Hypothalamus (tissue), 51 donors: Measurements from ENCODE around the gene KRTAP5-2.
A peak's percentile ranks its signal among the peaks of the same experiment; 100 is the strongest.

Experiments
- DNase-seq, 51 donors: peaks; one replicate each; lab custom pipeline; 2025; lab: John Stamatoyannopoulos, UW

The KRTAP5-2 gene

DNA sequence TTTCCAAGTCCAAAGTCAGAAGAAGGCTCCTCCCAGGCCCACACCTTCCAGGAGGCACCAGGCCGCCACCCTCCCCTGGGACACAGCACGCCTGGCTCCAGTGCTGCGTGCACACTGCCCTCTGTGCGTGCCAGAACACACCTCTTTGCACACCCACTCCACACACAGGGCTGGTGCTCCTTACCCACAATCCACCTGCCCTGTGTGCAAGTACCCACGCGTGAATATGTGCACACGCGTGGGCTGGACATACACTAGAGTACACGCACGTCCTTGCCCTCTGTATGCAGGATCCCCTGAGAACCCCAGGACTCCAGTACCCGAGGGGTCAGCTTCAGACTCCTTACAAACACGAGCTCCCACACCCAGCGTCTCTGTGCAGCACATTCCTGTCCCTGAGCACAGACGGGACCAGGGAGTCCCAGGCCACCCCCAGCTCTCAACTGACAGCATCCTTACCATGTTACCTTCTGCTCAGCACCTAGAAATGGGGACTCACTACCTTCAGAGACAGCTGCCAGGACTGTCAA lies 28.8 kb downstream of the KRTAP5-2 start:
- peak in 1 of 51 donors; percentile 36 for DNase-seq

DNA sequence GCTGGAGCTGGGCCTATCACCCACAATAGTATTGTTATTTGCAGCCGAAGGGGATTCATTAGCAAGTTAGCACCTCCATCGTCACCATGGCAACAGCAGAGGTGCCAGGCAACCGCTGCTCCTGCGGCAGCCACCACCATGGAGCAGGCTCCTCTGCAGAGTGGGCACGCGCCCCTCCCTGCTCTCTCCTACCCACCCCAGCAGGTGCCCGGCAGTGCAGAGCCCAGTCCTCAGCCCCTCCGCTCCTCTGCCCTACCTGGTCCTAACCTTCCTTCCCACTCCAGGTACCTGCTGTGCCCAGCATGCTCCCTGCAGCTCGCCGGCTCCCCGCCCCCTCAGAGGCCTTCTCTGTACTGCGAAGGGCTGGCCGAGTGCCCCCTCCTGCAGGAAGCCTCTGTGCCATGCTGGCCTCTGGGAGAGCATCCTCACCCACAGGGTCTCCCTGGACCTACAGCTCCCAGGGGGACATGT lies 29.6 kb downstream of the KRTAP5-2 start:
- DNase-seq = peak in 18 of 51 donors; percentile 22 to 73 (median 42)

DNA sequence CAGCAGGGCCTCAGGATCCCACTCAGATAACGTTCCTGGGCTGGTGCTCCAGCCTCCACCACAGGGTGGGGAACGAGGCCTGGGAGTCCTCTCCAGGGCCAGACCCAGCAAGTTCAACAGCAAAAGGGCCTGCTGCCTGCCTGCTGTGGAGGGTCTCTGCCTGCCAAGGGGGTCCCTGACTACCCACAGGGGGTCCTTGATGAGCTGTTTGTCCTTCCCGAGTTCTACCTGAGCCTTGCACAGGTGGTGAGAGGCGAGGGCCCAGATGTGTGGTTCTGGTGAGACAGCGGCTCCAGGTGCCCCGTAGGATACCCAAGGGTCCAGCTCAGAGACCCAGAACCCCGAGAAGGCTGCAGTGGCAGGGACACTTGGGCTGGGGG lies 30.4 kb downstream of the KRTAP5-2 start:
- DNase-seq = no peak

DNA sequence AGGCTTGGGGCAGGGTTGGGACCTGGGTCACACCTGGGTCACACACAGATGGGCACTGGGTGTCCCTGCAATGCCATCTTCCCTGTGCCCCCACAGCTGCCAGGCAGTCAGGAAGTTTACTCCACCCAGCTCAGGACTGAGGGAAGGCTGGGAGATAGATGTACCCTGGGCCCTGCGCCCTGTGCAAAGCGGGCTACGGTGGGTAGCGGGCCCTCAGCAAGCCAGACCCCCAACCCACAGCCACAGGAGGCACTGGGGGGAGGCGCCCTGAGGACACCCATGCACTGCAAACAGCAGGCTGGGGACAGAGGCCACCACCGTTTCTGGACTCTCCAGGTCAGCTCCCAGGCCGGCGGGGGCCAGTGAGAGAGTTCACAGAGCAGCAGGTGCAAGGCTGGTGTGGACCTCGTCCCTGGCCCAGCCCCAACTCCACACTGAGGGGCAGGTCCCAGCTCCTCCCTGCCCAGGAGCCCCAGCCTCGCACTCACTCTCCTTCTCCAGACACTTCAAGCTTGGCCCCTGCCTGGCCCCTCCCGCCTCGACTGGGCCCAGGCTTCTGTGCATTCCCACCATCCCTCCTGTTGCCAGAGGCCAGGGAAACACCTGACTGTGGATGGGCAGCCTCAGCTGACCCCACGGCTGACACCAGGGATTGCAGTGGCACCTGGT lies 30.9 kb downstream of the KRTAP5-2 start:
- no peak for DNase-seq

DNA sequence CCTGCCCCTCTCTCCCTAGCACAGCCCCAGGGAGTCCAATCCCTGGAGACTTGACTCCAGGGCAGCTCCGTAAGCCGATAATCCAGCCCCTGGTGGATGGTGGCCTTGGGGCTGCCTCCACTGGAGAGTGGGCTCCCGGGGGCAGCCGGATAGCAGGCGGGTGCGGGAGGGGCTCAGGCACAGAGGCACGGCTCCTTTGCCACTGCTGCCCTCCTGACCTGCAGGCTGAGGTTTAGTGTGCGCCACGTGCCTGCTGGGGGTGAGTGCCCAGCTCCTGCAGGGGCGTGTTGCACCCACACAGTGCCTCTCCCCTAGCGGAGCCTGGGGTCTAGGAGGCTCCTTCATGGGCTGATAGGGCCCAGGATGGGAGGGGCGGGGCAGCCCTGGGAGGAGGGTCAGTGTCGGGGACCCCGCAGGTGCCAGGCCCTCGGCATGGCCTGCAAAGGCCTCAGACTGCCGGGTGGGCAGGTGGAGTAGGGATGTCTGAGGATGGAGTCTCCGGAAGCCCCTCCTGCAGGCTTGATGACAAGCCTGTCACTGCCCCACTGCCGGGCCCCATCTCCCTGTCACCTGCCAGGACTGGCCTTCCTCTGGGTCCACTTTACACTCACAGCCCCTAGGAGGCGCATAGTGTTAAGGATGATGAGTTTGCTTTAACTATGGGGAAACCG lies 31.6 kb downstream of the KRTAP5-2 start:
- no peak for DNase-seq

DNA sequence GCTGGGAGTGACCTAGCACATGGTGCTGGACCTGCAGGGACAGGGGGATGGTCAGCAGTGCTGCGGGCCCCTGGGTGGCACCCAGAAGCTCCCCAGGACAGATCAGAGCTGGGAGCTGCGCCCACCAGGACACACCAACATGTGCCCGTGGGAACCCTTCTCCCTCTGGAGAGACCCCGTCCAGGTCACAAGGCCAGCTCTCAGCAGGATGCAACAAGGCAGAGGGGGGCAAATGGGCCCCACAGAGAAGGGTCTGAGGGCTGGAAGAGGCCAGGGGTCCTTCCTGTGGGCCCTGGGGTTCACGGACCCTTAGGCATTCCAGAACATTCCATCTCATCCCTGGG lies 32.2 kb downstream of the KRTAP5-2 start:
- DNase-seq = no peak

DNA sequence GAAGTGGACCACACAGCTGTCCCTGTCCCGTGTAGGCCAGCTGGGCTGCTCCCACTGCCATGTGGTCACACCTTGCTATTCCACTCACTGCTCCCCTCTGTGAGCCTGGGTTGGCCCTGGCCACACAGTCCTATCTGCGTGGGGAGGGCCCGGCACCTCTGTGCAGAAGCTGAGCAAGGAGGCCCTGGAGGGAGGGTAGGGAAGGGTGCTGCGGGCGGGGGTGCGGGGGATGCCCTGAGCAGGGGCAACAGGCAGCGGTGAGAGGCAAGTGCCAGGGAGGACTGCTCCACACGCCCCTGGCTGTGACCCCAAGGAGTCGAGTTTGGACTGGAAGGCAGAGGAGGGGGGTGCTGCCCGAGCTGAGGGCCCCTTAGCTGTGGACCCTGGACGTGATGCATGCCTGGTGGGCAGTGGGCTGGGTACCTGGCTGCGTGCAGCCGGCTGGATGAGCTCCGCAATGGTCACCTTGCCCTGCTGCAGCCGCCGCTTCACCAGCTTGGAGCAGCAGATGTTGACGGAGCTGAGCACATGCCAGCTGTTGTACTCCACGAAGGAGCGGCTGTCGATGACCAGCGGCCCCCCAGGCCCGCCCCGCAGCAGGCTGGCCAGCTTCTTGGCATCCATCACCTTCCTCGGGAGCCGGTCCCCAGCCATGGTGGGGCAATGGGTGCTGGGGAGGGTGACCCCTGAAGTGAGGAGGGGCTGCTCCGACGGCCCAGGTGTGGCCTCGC lies 32.8 kb downstream of the KRTAP5-2 start:
- DNase-seq = no peak

DNA sequence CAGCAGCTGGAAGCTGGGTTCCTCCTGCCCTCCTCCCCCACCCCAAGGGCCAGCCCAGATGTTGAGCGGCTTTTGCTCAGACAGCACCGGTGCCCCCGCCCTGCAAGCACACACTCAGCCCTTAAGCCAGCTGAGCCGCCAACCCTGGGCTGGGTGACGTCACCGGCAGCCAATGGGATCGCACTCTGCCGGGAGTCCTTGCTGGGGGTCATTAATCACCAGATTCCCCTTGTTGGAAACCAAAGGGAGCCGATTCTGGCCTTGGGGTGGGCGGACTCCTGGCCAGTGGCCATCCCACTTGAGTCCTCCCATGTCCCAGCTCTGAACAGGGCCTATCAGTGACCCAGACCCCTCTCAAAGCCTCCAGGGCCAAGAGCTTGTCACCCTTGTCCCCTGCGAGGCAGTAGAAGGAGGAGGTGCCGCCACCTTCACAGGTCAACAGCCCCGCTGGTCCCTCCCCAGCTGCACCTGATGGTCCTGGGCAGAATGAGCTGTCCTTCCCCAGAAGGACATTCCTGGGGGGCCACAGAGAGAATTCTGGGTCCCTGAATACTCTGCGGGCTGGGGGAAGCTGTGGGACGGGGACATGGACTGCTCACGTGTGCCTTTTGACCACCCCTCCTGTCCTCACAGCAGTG lies 33.4 kb downstream of the KRTAP5-2 start:
- DNase-seq = peak in 34 of 51 donors; percentile 19 to 87 (median 62)

DNA sequence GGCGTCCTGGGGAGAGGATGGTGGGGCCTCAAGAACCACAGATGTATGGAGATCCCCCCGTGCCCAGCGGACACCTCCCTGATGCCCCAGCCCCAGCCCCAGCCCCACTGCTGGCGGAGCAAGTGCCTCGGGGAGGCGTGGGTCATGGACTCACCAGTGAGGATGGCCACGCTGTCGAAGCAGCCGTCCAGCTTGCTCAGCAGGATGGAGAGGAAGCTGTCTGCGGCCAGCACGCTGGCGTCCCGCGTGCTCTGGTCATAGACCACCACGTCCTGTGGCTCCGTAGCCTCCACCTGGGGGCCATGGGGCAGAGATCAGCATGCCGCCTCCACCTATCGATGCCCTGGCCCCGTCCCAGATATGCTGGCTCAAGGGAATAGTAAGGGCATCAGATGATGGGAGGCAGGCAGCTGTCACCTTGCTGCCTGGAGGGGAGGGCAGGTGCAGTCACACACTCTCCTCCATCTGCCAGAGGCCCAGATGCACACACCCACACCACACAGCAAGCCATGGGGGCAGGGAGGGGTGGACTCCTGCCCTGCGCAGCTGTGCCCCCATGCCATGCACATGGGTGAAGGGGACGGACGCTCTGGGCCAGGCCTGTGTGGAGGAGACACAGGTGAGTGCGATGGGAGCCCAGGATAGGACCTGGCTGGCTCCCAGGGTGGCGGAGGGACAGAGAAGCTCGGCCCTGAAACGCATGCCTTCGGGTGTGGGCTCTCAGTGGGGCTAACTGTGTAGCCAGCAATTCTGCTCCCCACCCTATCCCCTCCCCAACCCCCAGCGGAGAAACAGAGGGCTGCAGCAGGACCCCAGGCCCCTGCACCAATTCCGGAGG lies 34.2 kb downstream of the KRTAP5-2 start:
- no peak for DNase-seq

DNA sequence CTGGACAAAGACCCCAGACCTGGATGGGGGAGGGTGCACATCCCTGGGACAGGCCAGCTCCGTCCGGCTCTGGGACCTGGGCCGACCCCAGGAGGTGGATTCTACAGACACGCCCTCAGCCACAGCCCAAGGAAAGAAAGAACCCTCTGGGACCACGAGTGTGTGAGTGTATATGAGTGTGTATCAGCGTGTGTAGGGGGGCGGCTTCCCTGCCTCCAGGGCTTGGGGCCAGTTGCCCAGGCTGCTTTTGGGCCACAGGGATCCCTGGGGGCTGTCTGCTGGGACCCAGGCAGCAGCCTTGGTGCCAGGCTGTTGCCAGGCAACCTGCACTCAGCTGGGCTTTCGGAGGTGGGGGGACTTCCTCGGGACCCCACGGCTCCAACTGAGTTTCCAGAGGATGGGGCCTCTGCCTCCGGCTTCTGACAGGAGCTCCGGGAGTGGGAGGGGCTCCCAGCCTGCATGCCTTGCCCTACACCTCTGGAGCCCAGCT lies 34.9 kb downstream of the KRTAP5-2 start:
- DNase-seq = no peak

DNA sequence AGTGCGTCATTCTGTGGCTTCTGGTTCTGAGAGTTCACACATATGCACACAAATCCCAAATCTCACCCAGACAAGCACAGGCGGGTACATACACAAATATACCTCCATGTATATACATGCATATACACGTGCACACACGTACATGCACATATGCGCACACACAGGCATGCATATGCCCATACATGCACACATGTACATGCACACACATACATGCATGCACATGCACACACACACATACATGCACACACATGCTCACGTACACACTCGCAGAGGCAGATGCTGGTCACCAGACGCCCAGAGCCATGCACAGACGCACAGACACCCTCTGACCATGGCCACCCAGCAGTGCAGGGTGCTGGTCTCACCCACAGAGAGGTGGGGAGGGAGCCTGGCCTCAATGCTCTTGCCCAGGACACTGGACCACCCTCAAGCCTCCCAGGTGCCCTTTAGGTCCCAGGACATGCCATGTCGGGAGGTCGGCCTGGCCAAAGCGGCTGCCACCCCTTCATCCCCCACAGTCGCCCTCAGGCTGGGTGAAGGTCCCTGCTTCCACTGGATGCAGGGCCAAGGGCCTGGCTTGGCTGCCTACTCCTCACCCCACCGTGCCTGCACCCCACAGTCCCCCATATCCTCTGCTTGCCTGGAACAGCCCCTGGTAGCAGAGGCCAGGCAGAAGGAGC lies 35.5 kb downstream of the KRTAP5-2 start:
- DNase-seq = no peak

DNA sequence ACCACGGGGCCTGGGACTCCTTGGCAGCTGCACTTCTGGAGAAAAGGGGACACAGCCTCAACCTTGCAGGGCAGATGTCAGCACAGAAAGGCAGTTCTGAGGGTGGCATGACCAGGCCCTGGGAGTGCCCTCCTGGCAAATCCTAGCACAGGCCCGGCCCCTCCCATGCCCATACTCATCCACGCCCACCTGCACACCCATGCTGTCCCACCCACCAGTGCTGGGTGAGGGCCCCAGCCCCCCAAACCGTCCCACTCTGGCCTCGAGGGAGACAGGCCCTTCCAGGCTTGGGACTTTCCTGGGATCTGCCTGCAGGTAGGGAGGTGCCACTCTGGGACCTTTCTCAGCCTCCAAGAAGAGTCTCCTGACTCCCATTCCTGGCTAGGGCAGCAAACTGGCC lies 36.1 kb downstream of the KRTAP5-2 start:
- DNase-seq = no peak

DNA sequence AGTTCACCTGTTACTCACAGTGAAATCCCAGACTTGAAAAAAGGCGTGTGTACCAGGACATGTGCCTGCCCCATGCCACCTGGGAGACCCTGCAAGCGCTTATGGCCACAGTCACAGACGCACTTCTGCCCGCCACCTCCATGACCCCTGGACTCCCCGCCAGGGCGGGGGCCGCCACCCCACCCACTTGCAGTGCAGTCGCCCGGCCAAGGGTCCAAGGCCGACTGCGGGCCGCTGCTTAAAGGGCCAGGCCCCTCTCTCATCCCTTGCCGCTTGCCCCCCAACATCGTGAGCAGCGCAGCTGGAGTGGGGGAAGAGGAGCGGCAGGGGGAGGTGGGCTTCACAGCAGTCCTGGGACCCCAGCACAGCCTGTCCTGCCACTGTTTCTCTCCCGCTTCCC lies 36.8 kb downstream of the KRTAP5-2 start:
- no peak for DNase-seq

DNA sequence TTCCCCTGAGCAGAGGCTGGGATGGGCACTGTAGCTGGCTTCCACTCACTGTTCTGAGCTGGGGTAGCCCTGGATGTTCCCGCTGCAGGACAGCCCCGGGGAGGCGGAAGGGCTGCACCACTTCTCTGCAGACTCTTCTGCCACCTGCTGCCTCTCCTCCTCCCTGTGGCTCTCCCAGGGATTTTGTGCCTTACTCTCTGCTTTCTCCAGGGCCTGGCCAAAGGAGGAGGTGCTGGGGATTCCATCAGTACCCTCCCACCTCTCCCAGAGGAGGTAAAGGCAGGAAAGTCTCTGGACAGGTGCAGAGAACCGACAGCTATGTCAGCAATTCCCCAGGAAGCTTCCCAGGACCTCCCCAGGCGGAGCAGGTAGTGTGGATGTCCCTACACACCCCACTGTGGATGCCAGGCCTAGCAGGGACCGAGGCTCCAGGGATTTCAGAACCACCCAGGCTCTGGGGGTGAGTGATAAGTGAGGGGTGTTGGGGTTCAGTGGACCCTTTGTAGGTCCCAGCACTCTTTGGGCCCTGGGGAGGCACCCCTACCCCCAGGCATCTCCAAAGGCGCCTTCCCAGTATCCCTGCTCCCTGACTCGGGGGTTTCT lies 37.3 kb downstream of the KRTAP5-2 start:
- no peak for DNase-seq

DNA sequence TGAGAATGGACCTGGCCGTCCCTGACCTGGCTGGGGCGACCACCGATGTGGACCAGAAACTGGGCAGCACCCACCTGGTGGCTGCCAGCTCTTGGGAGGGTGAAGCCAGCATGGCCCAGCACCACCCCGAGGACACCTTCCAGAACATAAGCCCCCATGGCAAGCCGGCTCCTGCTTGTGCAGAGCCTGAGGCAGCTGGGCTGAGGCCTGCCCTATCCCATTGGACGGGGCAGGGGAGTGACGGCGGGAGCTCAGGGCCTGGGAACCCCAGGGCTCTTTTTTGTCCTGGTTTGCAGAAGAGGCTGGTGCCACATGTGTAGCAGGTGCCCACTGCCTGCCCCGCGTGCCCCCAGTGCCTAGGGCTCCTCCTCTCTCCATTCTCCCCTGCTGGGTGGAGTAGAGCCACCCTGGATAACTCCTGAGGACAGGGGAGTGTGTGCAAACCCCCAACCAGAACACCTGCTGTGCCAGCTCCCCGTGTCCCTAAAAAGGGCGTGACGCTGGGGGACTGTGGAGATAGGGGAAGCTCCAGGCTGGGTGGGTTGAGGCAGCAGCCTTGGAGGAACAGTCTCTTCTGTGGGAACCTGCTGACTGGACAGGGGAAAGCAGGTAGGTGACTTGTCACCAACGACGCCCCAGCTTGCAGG lies 38.0 kb downstream of the KRTAP5-2 start:
- no peak for DNase-seq

DNA sequence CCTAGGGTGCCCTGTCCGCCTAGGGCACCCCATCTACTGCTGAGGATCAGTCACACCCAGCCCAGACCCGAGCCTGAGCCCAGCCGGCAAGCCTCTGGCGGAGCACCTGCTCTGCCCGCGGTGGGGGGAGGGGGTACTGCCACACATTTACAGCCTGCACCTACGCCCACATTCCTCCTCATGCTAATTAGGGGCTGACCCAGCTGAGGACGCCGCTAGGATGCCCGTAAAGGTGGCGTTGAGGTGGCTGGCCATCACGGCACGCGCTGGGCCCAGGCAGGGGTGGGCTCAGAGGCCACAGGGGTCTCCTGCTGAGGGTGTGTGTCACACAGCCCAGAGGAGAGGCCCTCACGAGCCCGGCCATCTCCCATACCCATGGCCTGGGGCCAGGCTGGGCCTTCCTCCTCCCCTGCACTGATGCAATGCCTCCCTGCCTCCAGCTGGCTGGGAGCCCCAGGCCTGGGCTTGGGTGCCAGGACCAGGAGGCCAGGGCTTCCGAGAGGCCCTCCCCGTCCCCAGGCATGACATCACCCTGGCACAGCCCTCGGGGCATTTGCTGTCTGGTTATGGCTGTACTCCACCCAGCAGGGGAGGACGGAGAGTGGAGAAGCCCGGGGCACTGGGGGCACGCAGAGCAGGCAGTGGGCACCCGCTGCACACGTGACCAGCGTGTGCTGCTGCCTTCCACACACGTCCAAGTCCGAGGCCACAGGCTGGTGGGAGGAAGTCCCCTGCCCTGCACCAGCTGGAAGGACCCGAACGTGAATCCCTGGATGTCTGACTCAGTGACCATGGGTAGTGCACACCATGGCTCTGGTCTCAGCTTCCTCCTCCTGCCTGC lies 38.8 kb downstream of the KRTAP5-2 start:
- peak in 48 of 51 donors; percentile 36 to 98 (median 89) for DNase-seq

DNA sequence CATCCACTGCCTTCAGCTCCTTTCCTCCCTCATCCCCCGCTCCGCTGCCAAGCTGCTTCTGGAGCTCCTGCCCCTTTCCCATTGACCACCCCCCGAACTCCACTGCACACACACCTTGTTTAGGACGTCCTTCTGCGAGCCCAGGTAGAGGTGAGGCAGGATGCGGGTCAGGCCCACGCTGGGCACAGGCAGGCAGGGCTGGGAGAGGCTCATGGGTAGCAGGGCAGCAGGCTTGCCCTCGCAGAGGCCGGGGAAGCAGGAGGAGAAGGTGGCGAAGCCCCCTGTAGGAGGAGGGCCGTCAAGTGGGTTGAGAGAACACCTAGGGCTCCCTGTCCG lies 39.4 kb downstream of the KRTAP5-2 start:
- DNase-seq = no peak
